GM12878 (cell line): ENCODE measurements around the gene SH2D2A. TPM values are rescaled to one million over a fixed set of nuclear protein-coding genes. Genes with fewer than 3 reads are reported as not detected.
A peak's percentile ranks its signal among the peaks of the same experiment; 100 is the strongest.

ENCODE experiments used
- ATAC-seq: fragments of 200-7000 bp; cut with Tn5 transposase; 3 replicates; pipeline ENCODE4 v1.9.1; 2020; ENCODE audit warnings: mild to moderate bottlenecking, moderate library complexity
- BruUV-seq: library from RNA; stranded (reverse); fragments of 400-500 nt; replicated peaks from 2 replicates; lab custom pipeline; 2021; lab: Mats Ljungman, UMichigan
- CTCF ChIA-PET: fragments of 300-600 bp; sonication (Branson Sonifier 250); formaldehyde crosslinking; extraction: SDS; loops from one replicate; lab custom pipeline; 2021; ENCODE audit warnings: inconsistent platforms; lab: Yijun Ruan, JAX
- POLR2A ChIA-PET: fragments of 350-600 bp; formaldehyde crosslinking; extraction: SDS; loops from one replicate; lab custom pipeline; 2021; ENCODE audit warnings: inconsistent platforms; lab: Charles Lee
- RAD21 ChIA-PET: fragments of 300-600 bp; sonication (Branson Sonifier 250); formaldehyde crosslinking; loops from one replicate; lab custom pipeline; 2023; ENCODE audit warnings: antibody characterized with exemption; ENCODE audit not compliant: unreplicated experiment; lab: Charles Lee
- SMC1A ChIA-PET: fragments of 300-600 bp; sonication (Branson Sonifier 250); formaldehyde crosslinking; loops from one replicate; lab custom pipeline; 2023; ENCODE audit not compliant: unreplicated experiment, uncharacterized antibody; lab: Charles Lee
- DNase-seq: peaks from one replicate; pipeline ENCODE4 v3.0.0-alpha.2; 2011; ENCODE audit warnings: low read depth, low spot score
- FAIRE-seq: peaks from 3 replicates; lab custom pipeline; 2011; peaks lifted over from hg19 to GRCh38; lab: Jason Lieb, UNC
- H2AFZ ChIP-seq: 2 replicates; pipeline ENCODE4 v1.6.0; 2011; ENCODE audit warnings: low read depth, low read length, control low read depth; ENCODE audit not compliant: control insufficient read depth
- H3K27ac ChIP-seq: 2 replicates; pipeline ENCODE4 v1.5.1; 2011; ENCODE audit warnings: control low read depth; ENCODE audit not compliant: control insufficient read depth, insufficient read depth
- H3K27me3 ChIP-seq, 2 experiments: replicated peaks in 1 of 2; 2 replicates each; pipeline versions ENCODE4 v1.6.0 to v1.6.1; 2011; ENCODE audit warnings: low read length in 1 of 2; ENCODE audit not compliant: control insufficient read depth in 2 of 2, insufficient read depth in 2 of 2
- H3K36me3 ChIP-seq, 2 experiments: 2 replicates each; pipeline ENCODE4 v1.5.1; 2011; ENCODE audit warnings: low read length in 1 of 2; ENCODE audit not compliant: control insufficient read depth in 2 of 2, insufficient read depth in 2 of 2
- H3K4me1 ChIP-seq: 2 replicates; pipeline ENCODE4 v1.6.1; 2011; ENCODE audit warnings: mild to moderate bottlenecking, low read length, moderate library complexity, mixed read lengths; ENCODE audit not compliant: control insufficient read depth, insufficient read depth
- H3K4me2 ChIP-seq: 2 replicates; pipeline ENCODE4 v1.6.0; 2011; ENCODE audit warnings: control low read depth; ENCODE audit not compliant: control insufficient read depth, insufficient read depth
- H3K4me3 ChIP-seq: fragments of 200-600 bp; sonication (generic); 2 replicates; pipeline ENCODE4 v1.5.1; 2016
- H3K79me2 ChIP-seq: 2 replicates; pipeline ENCODE4 v1.6.0; 2011; ENCODE audit warnings: low read length; ENCODE audit not compliant: control insufficient read depth, insufficient read depth
- H3K9ac ChIP-seq: 2 replicates; pipeline ENCODE4 v1.8.0; 2011; ENCODE audit warnings: low read length, control low read depth, mixed read lengths; ENCODE audit not compliant: control insufficient read depth, insufficient read depth
- H3K9me3 ChIP-seq: replicated peaks from 3 replicates; pipeline ENCODE4 v1.5.1; 2011; ENCODE audit warnings: mild to moderate bottlenecking, low read length; ENCODE audit not compliant: control insufficient read depth, insufficient read depth
- H4K20me1 ChIP-seq: 2 replicates; pipeline ENCODE4 v1.6.0; 2011; ENCODE audit not compliant: control insufficient read depth, insufficient read depth
- ZNF217 ChIP-seq: fragments of 450-650 bp; IDR thresholded peaks from 2 replicates; pipeline ENCODE4 v1.6.1; 2017; ENCODE audit warnings: antibody characterized with exemption, mild to moderate bottlenecking
- WGBS: methylation state at CpG from one replicate; pipeline ENCODE4 v1.1.6; 2016; ENCODE audit warnings: low lambda C conversion rate; ENCODE audit not compliant: insufficient replicate concordance, insufficient coverage; ENCODE audit errors: missing lambda C conversion rate; 5-methylcytosine and 5-hydroxymethylcytosine counted together
- in situ Hi-C: fragments of 300-500 bp; cut with MboI; formaldehyde crosslinking; loops from 9 replicates; pipeline ENCODE4 v1.14.3; 2018; ENCODE audit warnings: mixed read lengths
- intact Hi-C: fragments of 100-400 bp; cut with micrococcal nuclease; formaldehyde crosslinking; loops from one replicate; pipeline ENCODE4 v1.14.2; 2022; ENCODE audit not compliant: unreplicated experiment
- polyA plus RNA-seq, 11 experiments: library from polyadenylated mRNA; depleted of rRNA in 4 of 11; unstranded in 6 of 11; stranded (reverse) in 5 of 11; fragments of >200 nt; fragmentation: Nextera tagmentation in 4 of 11; fragmentation: Illumina TruSeq in 1 of 11; extraction: Ambion mirVana in 4 of 11; extraction: Trizol in 1 of 11; gene quantifications; 1 replicate in 1 of 11; 2 replicates in 10 of 11; pipeline versions ENCODE4 v1.2.1 to v1.2.3, GENCODE V29; 2011 to 2016; ENCODE audit warnings: inconsistent platforms in 2 of 11, missing spikeins in 2 of 11, low read depth in 1 of 11
- total RNA-seq, 4 experiments: library from RNA; depleted of rRNA in 3 of 4; stranded (reverse); fragments of >200 nt in 3 of 4; fragmentation: Illumina TruSeq in 1 of 4; extraction: Trizol in 1 of 4; gene quantifications; 2 replicates each; pipeline versions ENCODE4 v1.2.1 to v1.2.3, GENCODE V29; 2013 to 2021
- TF ChIP-seq, protein P1 (sequence below): fragments of 450-650 bp; IDR thresholded peaks from 2 replicates; pipeline ENCODE4 v1.6.1; 2016; ENCODE audit warnings: mild to moderate bottlenecking, moderate library complexity, borderline replicate concordance
- TF ChIP-seq, protein P2 (sequence below): IDR thresholded peaks from 2 replicates; pipeline ENCODE4 v1.6.1; 2012; ENCODE audit warnings: low read depth, low read length, improper control_type of control experiment

Gene SH2D2A
- total and polyA plus RNA-seq, 10 of the 15 experiments (the other 5 are each of a cell fraction or from before 2014, with no cell fraction given): 0.72 to 15.9 (median 7.0) TPM

- in situ Hi-C loops: no loop called here
- Histone ChIP-seq H3K36me3 (no peaks in the 10 kb centered on the region; a peak in 1 of 4 replicates), H3K27ac (no peak overlapping the region), H3K4me1 (peaks cover 20% of the 10 kb centered on the region), H3K4me2 (peak overlapping the region; percentile 82; the same call in 1 of the 2 replicates), H3K4me3 (no peak overlapping the region), H3K9me3 (no peaks in the 10 kb centered on the region), H4K20me1 (no peaks in the 10 kb centered on the region), H3K27me3 (no peaks in the 10 kb centered on the region), H3K9ac (no peak overlapping the region)
- intact Hi-C loops: no loop called here
- DNase-seq (no peak), ATAC-seq (no peak)
- CTCF ChIA-PET: interaction anchor here (2.2 to 6.1 kb wide), 4 partner anchors 22 to 89 kb away, joined by 12 to 52 read pairs (median 22); partner anchors contain the start of genes INSRR and NTRK1
- BruUV-seq: no TSS peak
- SMC1A ChIA-PET: interaction anchor here (1.1 to 3.3 kb wide), 2 partner anchors 22 to 89 kb away, joined by 3 to 20 read pairs; no protein-coding TSS in a partner anchor
- no peak for TF ChIP-seq ZNF217
- TF ChIP-seq, all 136 proteins: peak for 0
- WGBS: 76% methylated on average over 5 of the region's 5 CpGs
- no peak for FAIRE-seq
- ChIA-PET POLR2A (interaction anchor here (1.3 kb wide), 1 partner anchor 13 kb away, joined by 4 read pairs; no protein-coding TSS in a partner anchor), RAD21 (interaction anchor here (1.1 to 1.7 kb wide), 2 partner anchors 8 to 89 kb away, joined by 3 to 6 read pairs; no protein-coding TSS in a partner anchor)
- Histone ChIP-seq H2AFZ (no peak overlapping the region), H3K79me2 (no peaks in the 10 kb centered on the region)
Measured at GRCh38 chr1:156815307-156815826, 1.3 kb downstream of the SH2D2A start.

- H3K27me3 ChIP-seq: no peaks in the 10 kb centered on the region
- FAIRE-seq (no peak), DNase-seq (no peak), ATAC-seq (no peak)
- no peaks in the 10 kb centered on the region for H3K9me3 ChIP-seq
- H3K9ac ChIP-seq: no peak overlapping the region
- H4K20me1 ChIP-seq: no peaks in the 10 kb centered on the region
- peak overlapping the region; percentile 88; the same call in 1 of the 2 replicates for H3K4me2 ChIP-seq
- in situ Hi-C loops (no loop called here), intact Hi-C loops (no loop called here)
- H3K79me2 ChIP-seq: no peaks in the 10 kb centered on the region
- no peak overlapping the region for H3K27ac ChIP-seq
- RAD21 ChIA-PET: interaction anchor here (1.0 to 1.7 kb wide), 3 partner anchors 22 to 88 kb away, joined by 6 to 8 read pairs (median 7); no protein-coding TSS in a partner anchor
- SMC1A ChIA-PET: interaction anchor here (1.1 kb wide), 2 partner anchors 89 kb away, joined by 3 read pairs; no protein-coding TSS in a partner anchor
- H3K4me3 ChIP-seq: 0 out of 2 replicates have a peak overlapping the region, but pooled peaks have one; percentile 59
- no peaks in the 10 kb centered on the region; a peak in 1 of 4 replicates for H3K36me3 ChIP-seq
- H3K4me1 ChIP-seq: peaks cover 20% of the 10 kb centered on the region
- WGBS: 92% methylated on average over 7 of the region's 7 CpGs
- POLR2A ChIA-PET: interaction anchor here (0.8 kb wide), 1 partner anchor 11 kb away, joined by 3 read pairs; no protein-coding TSS in a partner anchor
- no TSS peak for BruUV-seq
- CTCF ChIA-PET: interaction anchor here (0.7 to 8.5 kb wide), 15 partner anchors 11 to 237 kb away, joined by 3 to 60 read pairs (median 6); partner anchors contain the start of genes INSRR, METTL25B and NTRK1
- H2AFZ ChIP-seq: no peak overlapping the region
- TF ChIP-seq, protein P1, sequence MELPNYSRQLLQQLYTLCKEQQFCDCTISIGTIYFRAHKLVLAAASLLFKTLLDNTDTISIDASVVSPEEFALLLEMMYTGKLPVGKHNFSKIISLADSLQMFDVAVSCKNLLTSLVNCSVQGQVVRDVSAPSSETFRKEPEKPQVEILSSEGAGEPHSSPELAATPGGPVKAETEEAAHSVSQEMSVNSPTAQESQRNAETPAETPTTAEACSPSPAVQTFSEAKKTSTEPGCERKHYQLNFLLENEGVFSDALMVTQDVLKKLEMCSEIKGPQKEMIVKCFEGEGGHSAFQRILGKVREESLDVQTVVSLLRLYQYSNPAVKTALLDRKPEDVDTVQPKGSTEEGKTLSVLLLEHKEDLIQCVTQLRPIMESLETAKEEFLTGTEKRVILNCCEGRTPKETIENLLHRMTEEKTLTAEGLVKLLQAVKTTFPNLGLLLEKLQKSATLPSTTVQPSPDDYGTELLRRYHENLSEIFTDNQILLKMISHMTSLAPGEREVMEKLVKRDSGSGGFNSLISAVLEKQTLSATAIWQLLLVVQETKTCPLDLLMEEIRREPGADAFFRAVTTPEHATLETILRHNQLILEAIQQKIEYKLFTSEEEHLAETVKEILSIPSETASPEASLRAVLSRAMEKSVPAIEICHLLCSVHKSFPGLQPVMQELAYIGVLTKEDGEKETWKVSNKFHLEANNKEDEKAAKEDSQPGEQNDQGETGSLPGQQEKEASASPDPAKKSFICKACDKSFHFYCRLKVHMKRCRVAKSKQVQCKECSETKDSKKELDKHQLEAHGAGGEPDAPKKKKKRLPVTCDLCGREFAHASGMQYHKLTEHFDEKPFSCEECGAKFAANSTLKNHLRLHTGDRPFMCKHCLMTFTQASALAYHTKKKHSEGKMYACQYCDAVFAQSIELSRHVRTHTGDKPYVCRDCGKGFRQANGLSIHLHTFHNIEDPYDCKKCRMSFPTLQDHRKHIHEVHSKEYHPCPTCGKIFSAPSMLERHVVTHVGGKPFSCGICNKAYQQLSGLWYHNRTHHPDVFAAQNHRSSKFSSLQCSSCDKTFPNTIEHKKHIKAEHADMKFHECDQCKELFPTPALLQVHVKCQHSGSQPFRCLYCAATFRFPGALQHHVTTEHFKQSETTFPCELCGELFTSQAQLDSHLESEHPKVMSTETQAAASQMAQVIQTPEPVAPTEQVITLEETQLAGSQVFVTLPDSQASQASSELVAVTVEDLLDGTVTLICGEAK: no peak
- TF ChIP-seq, protein P2, sequence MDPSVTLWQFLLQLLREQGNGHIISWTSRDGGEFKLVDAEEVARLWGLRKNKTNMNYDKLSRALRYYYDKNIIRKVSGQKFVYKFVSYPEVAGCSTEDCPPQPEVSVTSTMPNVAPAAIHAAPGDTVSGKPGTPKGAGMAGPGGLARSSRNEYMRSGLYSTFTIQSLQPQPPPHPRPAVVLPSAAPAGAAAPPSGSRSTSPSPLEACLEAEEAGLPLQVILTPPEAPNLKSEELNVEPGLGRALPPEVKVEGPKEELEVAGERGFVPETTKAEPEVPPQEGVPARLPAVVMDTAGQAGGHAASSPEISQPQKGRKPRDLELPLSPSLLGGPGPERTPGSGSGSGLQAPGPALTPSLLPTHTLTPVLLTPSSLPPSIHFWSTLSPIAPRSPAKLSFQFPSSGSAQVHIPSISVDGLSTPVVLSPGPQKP: no peak
Measured at GRCh38 chr1:156814571-156815260, 1.9 kb downstream of the SH2D2A start.
